Muscle of leg (tissue), 16 donors: ENCODE data around the gene SLC12A5. TPM values are rescaled to one million over a fixed set of nuclear protein-coding genes. Genes with fewer than 3 reads are reported as not detected.
"Not testable (repeated sequence)": the region's sequence is repeated elsewhere in the genome, so short reads cannot be mapped to it uniquely, and the experiment has no call there.

Experiments used
- DNase-seq: peaks from one replicate; pipeline ENCODE4 v3.0.0; 2013
- H3K27ac ChIP-seq: one replicate; pipeline ENCODE4 v1.5.1; 2013; ENCODE audit warnings: mild to moderate bottlenecking, low read length, control low read depth
- H3K27me3 ChIP-seq: one replicate; pipeline ENCODE4 v1.6.1; 2013; ENCODE audit warnings: low read length; ENCODE audit not compliant: control insufficient read depth, insufficient read depth
- H3K36me3 ChIP-seq: one replicate; pipeline ENCODE4 v1.6.1; 2013; ENCODE audit warnings: low read length; ENCODE audit not compliant: control insufficient read depth, insufficient read depth
- H3K4me1 ChIP-seq: one replicate; pipeline ENCODE4 v1.6.1; 2013; ENCODE audit warnings: low read length; ENCODE audit not compliant: control insufficient read depth, insufficient read depth
- H3K4me3 ChIP-seq: one replicate; pipeline ENCODE4 v1.5.1; 2013; ENCODE audit warnings: low read length, control low read depth
- H3K9me3 ChIP-seq: replicated peaks from 2 replicates; pipeline ENCODE4 v1.6.1; 2013; ENCODE audit warnings: low read depth, low read length; ENCODE audit not compliant: control insufficient read depth
- WGBS: methylation state at CpG from one replicate; pipeline ENCODE4 v1.1.5; 2013; ENCODE audit warnings: missing lambda C conversion rate; ENCODE audit not compliant: insufficient coverage; 5-methylcytosine and 5-hydroxymethylcytosine counted together
- long read RNA-seq, 11 donors: transcript quantifications; one replicate each; lab custom pipeline, GENCODE V29; 2026
- polyA plus RNA-seq, 8 donors: library from polyadenylated mRNA; unstranded; fragments of 120-200 nt; gene quantifications; one replicate each; pipeline versions ENCODE4 v1.2.1 to v1.2.3, GENCODE V29; 2013; ENCODE audit warnings: inconsistent platforms in 1 of 8, low replicate concordance in 1 of 8; ENCODE audit not compliant: insufficient read length in 8 of 8, insufficient read depth in 1 of 8
- total RNA-seq: library from RNA; stranded (reverse); fragments of 120-200 nt; gene quantifications from one replicate; pipeline ENCODE4 v1.2.4, GENCODE V29; 2013

Gene SLC12A5
- total RNA-seq (0.13 TPM), polyA plus RNA-seq (1 to 10 TPM in 6 of 8 donors, under 1 TPM in 2; 0.87 to 2.3 (median 1.3) TPM)
- long read RNA-seq, donor 1, result 0 reads
- long read RNA-seq, donor 2, result 0 reads
- long read RNA-seq, donor 3, result 0 reads
- long read RNA-seq, donor 4, result 0 reads
- long read RNA-seq, donor 5, partial matches to known transcripts, result 0 of 1 reads
- long read RNA-seq, donor 5, other reads (novel, unspliced or antisense), result 0 of 1 reads
- long read RNA-seq, donor 6, result 0 reads
- long read RNA-seq, donor 7, result 0 reads
- long read RNA-seq, donor 8, partial matches to known transcripts, result 0 of 1 reads
- long read RNA-seq, donor 8, other reads (novel, unspliced or antisense), result 0 of 1 reads
- long read RNA-seq, donor 9, partial matches to known transcripts, result 0 of 1 reads
- long read RNA-seq, donor 9, other reads (novel, unspliced or antisense), result 0 of 1 reads
- long read RNA-seq, donor 10, result 0 reads
- long read RNA-seq, donor 11, result 0 reads

GRCh38 chr20:46028772-46029371, at the start of gene SLC12A5:
SLC12A5 (plus strand) TSS chr20:46029215; CDS start chr20:46029345, 130 bp downstream.
- Histone ChIP-seq H3K4me1 (no peaks in the 10 kb centered on the region), H3K9me3 (no peaks in the 10 kb centered on the region), H3K36me3 (no peaks in the 10 kb centered on the region), H3K27ac (no peak within 1 kb of the TSS), H3K27me3 (peaks cover 69% of the 10 kb centered on the region), H3K4me3 (no peak within 1 kb of the TSS)
- no peak for DNase-seq
- WGBS, result 3% methylated on average over 28 of the region's 56 CpGs

- Histone ChIP-seq H3K27ac (no peak overlapping the region), H3K4me3 (no peak overlapping the region), H3K9me3 (no peaks in the 10 kb centered on the region), H3K36me3 (no peaks in the 10 kb centered on the region), H3K27me3 (peaks cover 13% of the 10 kb centered on the region), H3K4me1 (no peaks in the 10 kb centered on the region)
- WGBS, result 84% methylated on average over 6 of the region's 6 CpGs
- DNase-seq, result no peak
These were observed 47.8 kb upstream of the SLC12A5 start for GRCh38 chr20:45981261-45981660.

GRCh38 chr20:45983279-45983743, 45.7 kb upstream of the SLC12A5 start:
- no peak for DNase-seq
- Histone ChIP-seq H3K9me3 (no peaks in the 10 kb centered on the region), H3K4me1 (no peaks in the 10 kb centered on the region), H3K27me3 (peaks cover 13% of the 10 kb centered on the region), H3K36me3 (no peaks in the 10 kb centered on the region), H3K27ac (no peak overlapping the region), H3K4me3 (no peak overlapping the region)
- 75% methylated on average over 2 of the region's 7 CpGs for WGBS

GRCh38 chr20:45985573-45985972, 43.4 kb upstream of the SLC12A5 start:
- Histone ChIP-seq H3K27me3 (peaks cover 17% of the 10 kb centered on the region), H3K27ac (no peak overlapping the region)
- WGBS, result 54% methylated on average over 5 of the region's 7 CpGs

GRCh38 chr20:45987108-45987780, 41.8 kb upstream of the SLC12A5 start:
- Histone ChIP-seq H3K27ac (no peak overlapping the region), H3K4me1 (no peaks in the 10 kb centered on the region), H3K4me3 (no peak overlapping the region), H3K36me3 (no peaks in the 10 kb centered on the region), H3K9me3 (no peaks in the 10 kb centered on the region), H3K27me3 (peaks cover 17% of the 10 kb centered on the region)
- WGBS, result 7% methylated on average over 16 of the region's 16 CpGs
- DNase-seq, result peak; percentile 42

More at GRCh38 chr20:45985573-45985972, 43.4 kb upstream of the SLC12A5 start:
- no peaks in the 10 kb centered on the region for H3K9me3 ChIP-seq
- no peak overlapping the region for H3K4me3 ChIP-seq
- no peak for DNase-seq
- H3K36me3 ChIP-seq, result no peaks in the 10 kb centered on the region
- no peaks in the 10 kb centered on the region for H3K4me1 ChIP-seq

GRCh38 chr20:45988830-45989229, 40.2 kb upstream of the SLC12A5 start:
- DNase-seq, H3K27ac ChIP-seq, H3K4me1 ChIP-seq, H3K9me3 ChIP-seq, H3K36me3 ChIP-seq, H3K27me3 ChIP-seq, H3K4me3 ChIP-seq: not testable (repeated sequence)
- no CpG with 5 or more reads among the region's 6 CpGs for WGBS

GRCh38 chr20:45991616-45992015, 37.4 kb upstream of the SLC12A5 start:
- no peak overlapping the region for H3K27ac ChIP-seq
- H3K9me3 ChIP-seq, result no peaks in the 10 kb centered on the region
- no peak overlapping the region for H3K4me3 ChIP-seq
- H3K27me3 ChIP-seq, result peaks cover 3% of the 10 kb centered on the region
- DNase-seq, result no peak
- 83% methylated on average over 2 of the region's 3 CpGs for WGBS
- no peaks in the 10 kb centered on the region for H3K4me1 ChIP-seq
- H3K36me3 ChIP-seq, result no peaks in the 10 kb centered on the region

- peaks cover 6% of the 10 kb centered on the region for H3K27me3 ChIP-seq
- H3K27ac ChIP-seq, result no peak overlapping the region
- WGBS, result 60% methylated on average over 8 of the region's 12 CpGs
- H3K4me1 ChIP-seq, result no peaks in the 10 kb centered on the region
- no peaks in the 10 kb centered on the region for H3K36me3 ChIP-seq
- no peak overlapping the region for H3K4me3 ChIP-seq
- H3K9me3 ChIP-seq, result no peaks in the 10 kb centered on the region
- DNase-seq, result no peak
These were observed 35.6 kb upstream of the SLC12A5 start for GRCh38 chr20:45993197-45993951.

- WGBS, result 59% methylated on average over 2 of the region's 9 CpGs
These were observed 34.1 kb upstream of the SLC12A5 start for GRCh38 chr20:45994761-45995493.

More at GRCh38 chr20:45994761-45995493, 34.1 kb upstream of the SLC12A5 start:
- DNase-seq, result no peak
- no peak overlapping the region for H3K4me3 ChIP-seq
- no peaks in the 10 kb centered on the region for H3K9me3 ChIP-seq
- no peak overlapping the region for H3K27ac ChIP-seq
- no peaks in the 10 kb centered on the region for H3K36me3 ChIP-seq
- no peaks in the 10 kb centered on the region for H3K4me1 ChIP-seq
- H3K27me3 ChIP-seq, result peaks cover 3% of the 10 kb centered on the region
